CD4-positive, alpha-beta T cell treated with Interleukin-6 for 4 hours (primary cell): ENCODE results near the gene CRELD2.

Experiments used
- DNase-seq: peaks from one replicate; pipeline ENCODE4 v3.0.0-alpha.2; 2020; ENCODE audit warnings: mixed read lengths

The CRELD2 gene

GRCh38 chr22:49889071-49889470, 29.4 kb upstream of the CRELD2 start:
- no peak for DNase-seq

- DNase-seq = no peak
Measured at GRCh38 chr22:49892226-49892899, 26.1 kb upstream of the CRELD2 start.

- DNase-seq = no peak
Measured at GRCh38 chr22:49893025-49893424, 25.4 kb upstream of the CRELD2 start.

GRCh38 chr22:49894322-49895054, 23.9 kb upstream of the CRELD2 start:
- DNase-seq = no peak

GRCh38 chr22:49896201-49896600, 22.2 kb upstream of the CRELD2 start:
- no peak for DNase-seq

GRCh38 chr22:49897015-49897684, 21.3 kb upstream of the CRELD2 start:
- DNase-seq = no peak

- no peak for DNase-seq
Measured at GRCh38 chr22:49899530-49899929, 18.9 kb upstream of the CRELD2 start.

GRCh38 chr22:49900441-49901230, 17.8 kb upstream of the CRELD2 start:
- DNase-seq = no peak

GRCh38 chr22:49901457-49901856, 17.0 kb upstream of the CRELD2 start:
- DNase-seq = no peak

GRCh38 chr22:49903322-49904039, 15.0 kb upstream of the CRELD2 start:
- DNase-seq = no peak

- DNase-seq = no peak
Measured at GRCh38 chr22:49904040-49904369, 14.4 kb upstream of the CRELD2 start.

GRCh38 chr22:49905465-49905864, 13.0 kb upstream of the CRELD2 start:
- DNase-seq = no peak

- no peak for DNase-seq
Measured at GRCh38 chr22:49906071-49906798, 12.2 kb upstream of the CRELD2 start.

GRCh38 chr22:49906799-49907290, 11.6 kb upstream of the CRELD2 start:
- DNase-seq = no peak

GRCh38 chr22:49907807-49908206, 10.6 kb upstream of the CRELD2 start:
- DNase-seq = no peak

- no peak for DNase-seq
Measured at GRCh38 chr22:49909476-49910205, 8.8 kb upstream of the CRELD2 start.

GRCh38 chr22:49910229-49911155, 7.9 kb upstream of the CRELD2 start:
- DNase-seq = no peak

- no peak for DNase-seq
Measured at GRCh38 chr22:49911881-49912625, 6.4 kb upstream of the CRELD2 start.

GRCh38 chr22:49913026-49913425, 5.4 kb upstream of the CRELD2 start:
- DNase-seq = no peak
